ENCODE results near the gene TSPAN4.

Gene TSPAN4

DNA sequence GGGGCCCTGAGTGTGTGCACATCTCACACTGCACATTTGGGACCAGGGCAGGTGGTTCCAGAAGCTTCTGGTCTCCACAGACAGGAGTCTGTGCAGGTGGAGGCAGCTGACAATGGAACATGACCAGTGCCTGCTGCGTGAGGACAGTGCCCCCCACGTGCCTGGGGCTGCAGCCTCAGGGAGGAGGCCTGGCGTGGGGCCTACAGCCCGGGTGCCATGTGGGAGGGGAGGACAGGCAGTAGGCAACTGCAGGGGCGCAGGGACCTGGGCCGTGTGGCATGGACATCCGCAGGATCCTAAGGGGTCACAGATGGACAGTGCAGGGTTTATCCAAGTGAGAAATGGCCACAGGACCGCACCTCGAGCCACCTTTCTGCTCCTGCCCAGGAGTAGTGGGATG lies 28.8 kb downstream of the TSPAN4 start:
- Histone ChIP-seq H3K4me1 (ENCODE audit: insufficient read depth, insufficient read length) (peaks cover 31% of the 10 kb centered on the region), H3K9ac (ENCODE audit: insufficient read length, low read depth) (peak overlapping the region; percentile 46), H3K27me3 (ENCODE audit: insufficient read depth, insufficient read length) (no peaks in the 10 kb centered on the region), H3K9me3 (ENCODE audit: insufficient read depth, low read length) (no peaks in the 10 kb centered on the region), H3K36me3 (ENCODE audit: insufficient read depth, insufficient read length, low read length) (peaks cover 66% of the 10 kb centered on the region), H3K4me3 (ENCODE audit: insufficient read length, low read depth) (no peak overlapping the region)
- TF ChIP-seq YY1 (IDR thresholded peaks at IDR 0.05; ENCODE audit: insufficient read depth, insufficient read length) (no peak), ZNF274 (IDR thresholded peaks at IDR 0.05; ENCODE audit: low read depth, low read length) (no peak), SUZ12 (IDR thresholded peaks at IDR 0.05; ENCODE audit: extremely low read depth, insufficient read depth, insufficient read length) (no peak)
- no peak for DNase-seq (ENCODE audit: low read depth, low spot score)

DNA sequence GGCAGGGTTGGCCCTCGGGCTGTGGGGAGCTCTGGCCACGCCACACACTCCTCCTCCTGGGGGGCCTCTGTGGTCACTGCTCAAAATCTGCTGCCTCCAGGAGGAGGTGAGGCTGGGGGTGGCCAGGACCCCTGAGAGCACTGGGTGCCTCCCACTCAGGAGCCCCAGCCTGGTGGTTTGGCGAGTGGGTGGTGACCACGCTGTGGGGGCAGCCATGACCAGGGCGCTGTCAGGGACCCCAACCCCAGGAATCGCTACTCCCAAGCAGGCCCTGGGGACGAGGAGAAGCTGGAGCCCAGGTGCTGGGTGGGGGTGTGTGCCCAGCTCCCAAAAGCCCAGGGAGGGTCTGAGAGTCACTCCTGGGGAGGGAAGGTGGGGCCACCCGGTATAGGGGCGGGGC lies 30.1 kb downstream of the TSPAN4 start:
- TF ChIP-seq ZNF274 (IDR thresholded peaks at IDR 0.05; ENCODE audit: low read depth, low read length) (no peak), SUZ12 (IDR thresholded peaks at IDR 0.05; ENCODE audit: extremely low read depth, insufficient read depth, insufficient read length) (no peak), YY1 (IDR thresholded peaks at IDR 0.05; ENCODE audit: insufficient read depth, insufficient read length) (no peak)
- no peak overlapping the region for H3K4me3 ChIP-seq (ENCODE audit: insufficient read length, low read depth)

DNA sequence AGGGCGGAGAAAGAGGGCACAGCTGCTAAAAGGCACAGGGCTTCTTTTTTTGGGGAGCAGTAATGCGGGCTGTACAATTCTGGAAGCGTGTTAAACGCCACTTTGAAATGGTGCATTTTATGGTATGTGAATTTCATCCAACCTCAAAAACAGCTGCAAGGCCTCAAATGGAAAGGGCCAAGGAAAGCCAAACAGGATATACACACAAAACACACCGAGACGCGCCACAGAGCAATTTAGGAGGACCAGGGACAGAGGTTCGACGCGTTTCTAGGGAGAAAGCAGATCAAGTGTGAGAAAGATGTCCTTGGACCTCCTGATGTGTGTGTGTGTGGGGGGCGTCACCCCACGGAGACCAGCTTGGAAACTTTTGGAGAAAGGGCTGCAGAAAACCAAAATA lies 31.1 kb downstream of the TSPAN4 start:
- Histone ChIP-seq H3K9ac (ENCODE audit: insufficient read length, low read depth) (peak overlapping the region; percentile 2), H3K4me1 (ENCODE audit: insufficient read depth, insufficient read length) (peaks cover 25% of the 10 kb centered on the region), H3K27me3 (ENCODE audit: insufficient read depth, insufficient read length) (no peaks in the 10 kb centered on the region), H3K4me3 (ENCODE audit: insufficient read length, low read depth) (no peak overlapping the region), H3K36me3 (ENCODE audit: insufficient read depth, insufficient read length, low read length) (peaks cover 63% of the 10 kb centered on the region), H3K9me3 (ENCODE audit: insufficient read depth, low read length) (no peaks in the 10 kb centered on the region)
- TF ChIP-seq ZNF274 (IDR thresholded peaks at IDR 0.05; ENCODE audit: low read depth, low read length) (no peak), SUZ12 (IDR thresholded peaks at IDR 0.05; ENCODE audit: extremely low read depth, insufficient read depth, insufficient read length) (no peak), YY1 (IDR thresholded peaks at IDR 0.05; ENCODE audit: insufficient read depth, insufficient read length) (no peak)
- DNase-seq (ENCODE audit: low read depth, low spot score), result no peak

More for the DNA sequence above, 30.1 kb downstream of the TSPAN4 start:
- no peak overlapping the region for H3K9ac ChIP-seq (ENCODE audit: insufficient read length, low read depth)
- peaks cover 25% of the 10 kb centered on the region for H3K4me1 ChIP-seq (ENCODE audit: insufficient read depth, insufficient read length)
- no peaks in the 10 kb centered on the region for H3K9me3 ChIP-seq (ENCODE audit: insufficient read depth, low read length)
- no peak for DNase-seq (ENCODE audit: low read depth, low spot score)
- H3K36me3 ChIP-seq (ENCODE audit: insufficient read depth, insufficient read length, low read length), result peaks cover 66% of the 10 kb centered on the region
- no peaks in the 10 kb centered on the region for H3K27me3 ChIP-seq (ENCODE audit: insufficient read depth, insufficient read length)

- no peak overlapping the region for H3K9ac ChIP-seq (ENCODE audit: insufficient read length, low read depth)
- H3K9me3 ChIP-seq (ENCODE audit: insufficient read depth, low read length), result no peaks in the 10 kb centered on the region
- H3K27me3 ChIP-seq (ENCODE audit: insufficient read depth, insufficient read length), result no peaks in the 10 kb centered on the region
- no peak for TF ChIP-seq YY1 (IDR thresholded peaks at IDR 0.05; ENCODE audit: insufficient read depth, insufficient read length)
- TF ChIP-seq SUZ12 (IDR thresholded peaks at IDR 0.05; ENCODE audit: extremely low read depth, insufficient read depth, insufficient read length), result no peak
- TF ChIP-seq ZNF274 (IDR thresholded peaks at IDR 0.05; ENCODE audit: low read depth, low read length), result no peak
- peaks cover 11% of the 10 kb centered on the region for H3K4me1 ChIP-seq (ENCODE audit: insufficient read depth, insufficient read length)
- no peak overlapping the region for H3K4me3 ChIP-seq (ENCODE audit: insufficient read length, low read depth)
- DNase-seq (ENCODE audit: low read depth, low spot score), result no peak
- H3K36me3 ChIP-seq (ENCODE audit: insufficient read depth, insufficient read length, low read length), result peaks cover 63% of the 10 kb centered on the region
These were observed 32.6 kb downstream of the TSPAN4 start for GRCh38 chr11:875203-875602.

DNA sequence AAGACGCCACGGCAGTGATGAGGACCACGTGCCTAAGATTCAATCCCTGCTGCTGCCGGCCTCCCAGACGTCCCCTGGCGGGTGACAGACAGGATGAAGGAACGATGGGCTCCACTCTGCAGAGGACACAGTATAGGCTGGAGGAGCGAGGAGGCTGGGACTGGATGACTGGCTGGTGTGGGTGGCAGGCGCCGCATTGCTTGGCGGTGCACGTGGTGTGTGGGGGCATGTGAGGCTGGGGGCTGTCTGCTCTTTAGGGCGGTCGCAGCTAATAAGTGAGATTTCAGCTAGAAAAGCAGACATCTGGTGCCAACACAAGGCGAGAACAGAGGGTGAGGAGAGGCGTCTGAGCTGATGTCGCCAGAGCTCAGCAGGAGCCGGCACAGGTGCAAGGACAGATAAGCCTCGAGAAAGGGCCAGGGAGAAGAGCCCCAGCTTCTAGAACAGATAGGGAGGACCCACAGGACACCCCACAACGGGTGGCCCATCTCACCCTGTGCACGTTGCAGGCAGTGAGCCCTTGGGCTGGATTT lies 33.2 kb downstream of the TSPAN4 start:
- TF ChIP-seq ZNF274 (IDR thresholded peaks at IDR 0.05; ENCODE audit: low read depth, low read length), result no peak
- TF ChIP-seq YY1 (IDR thresholded peaks at IDR 0.05; ENCODE audit: insufficient read depth, insufficient read length), result no peak
- TF ChIP-seq SUZ12 (IDR thresholded peaks at IDR 0.05; ENCODE audit: extremely low read depth, insufficient read depth, insufficient read length), result no peak
- H3K36me3 ChIP-seq (ENCODE audit: insufficient read depth, insufficient read length, low read length), result peaks cover 67% of the 10 kb centered on the region
- no peaks in the 10 kb centered on the region for H3K27me3 ChIP-seq (ENCODE audit: insufficient read depth, insufficient read length)
- no peaks in the 10 kb centered on the region for H3K9me3 ChIP-seq (ENCODE audit: insufficient read depth, low read length)
- no peak overlapping the region for H3K9ac ChIP-seq (ENCODE audit: insufficient read length, low read depth)
- peaks cover 6% of the 10 kb centered on the region for H3K4me1 ChIP-seq (ENCODE audit: insufficient read depth, insufficient read length)
- no peak overlapping the region for H3K4me3 ChIP-seq (ENCODE audit: insufficient read length, low read depth)
- no peak for DNase-seq (ENCODE audit: low read depth, low spot score)

DNA sequence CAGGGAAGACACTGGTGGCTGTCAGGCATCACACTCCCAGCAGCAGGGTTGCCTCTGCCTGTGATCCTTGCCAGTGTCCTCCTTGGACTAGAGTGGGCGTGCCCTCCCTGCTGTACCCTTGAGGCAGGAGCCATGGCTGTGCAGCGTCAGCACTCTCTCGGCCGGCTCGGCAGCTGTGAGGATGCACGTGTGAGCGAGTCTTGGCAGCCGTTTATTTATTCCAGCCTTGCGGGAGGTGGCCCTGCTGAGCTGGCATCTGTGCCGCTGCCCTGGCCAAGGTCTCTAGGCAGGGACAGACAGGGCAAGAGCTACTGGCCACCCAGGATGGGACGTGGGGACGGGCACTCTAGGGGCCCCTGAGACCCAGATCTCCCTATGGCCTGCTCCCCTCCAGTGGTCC lies 33.9 kb downstream of the TSPAN4 start:
- Histone ChIP-seq H3K4me1 (ENCODE audit: insufficient read depth, insufficient read length) (peaks cover 3% of the 10 kb centered on the region), H3K27me3 (ENCODE audit: insufficient read depth, insufficient read length) (no peaks in the 10 kb centered on the region), H3K9me3 (ENCODE audit: insufficient read depth, low read length) (no peaks in the 10 kb centered on the region), H3K4me3 (ENCODE audit: insufficient read length, low read depth) (no peak overlapping the region), H3K36me3 (ENCODE audit: insufficient read depth, insufficient read length, low read length) (peaks cover 67% of the 10 kb centered on the region), H3K9ac (ENCODE audit: insufficient read length, low read depth) (no peak overlapping the region)
- DNase-seq (ENCODE audit: low read depth, low spot score), result no peak
- TF ChIP-seq SUZ12 (IDR thresholded peaks at IDR 0.05; ENCODE audit: extremely low read depth, insufficient read depth, insufficient read length) (no peak), ZNF274 (IDR thresholded peaks at IDR 0.05; ENCODE audit: low read depth, low read length) (no peak), YY1 (IDR thresholded peaks at IDR 0.05; ENCODE audit: insufficient read depth, insufficient read length) (no peak)

GRCh38 chr11:877565-877964 lies 34.9 kb downstream of the TSPAN4 start:
- Histone ChIP-seq H3K27me3 (ENCODE audit: insufficient read depth, insufficient read length) (no peaks in the 10 kb centered on the region), H3K4me3 (ENCODE audit: insufficient read length, low read depth) (no peak overlapping the region), H3K4me1 (ENCODE audit: insufficient read depth, insufficient read length) (no peaks in the 10 kb centered on the region), H3K9me3 (ENCODE audit: insufficient read depth, low read length) (no peaks in the 10 kb centered on the region), H3K9ac (ENCODE audit: insufficient read length, low read depth) (no peak overlapping the region), H3K36me3 (ENCODE audit: insufficient read depth, insufficient read length, low read length) (peaks cover 69% of the 10 kb centered on the region)
- peak; percentile 58 for DNase-seq (ENCODE audit: low read depth, low spot score)
- TF ChIP-seq ZNF274 (IDR thresholded peaks at IDR 0.05; ENCODE audit: low read depth, low read length) (no peak), YY1 (IDR thresholded peaks at IDR 0.05; ENCODE audit: insufficient read depth, insufficient read length) (no peak), SUZ12 (IDR thresholded peaks at IDR 0.05; ENCODE audit: extremely low read depth, insufficient read depth, insufficient read length) (no peak)

Data from NT2/D1 (cell line).